Adrenal gland (tissue), 12 donors: Measurements from ENCODE around the gene GLI2. TPM values are rescaled to one million over a fixed set of nuclear protein-coding genes. Genes with fewer than 3 reads are reported as not detected.

Experiments used
- DNase-seq, 7 donors: peaks; one replicate each; pipeline ENCODE4 v3.0.0-alpha.2; 2019 to 2020
- H3K27ac ChIP-seq, 5 donors: fragments of 200-600 bp; sonication (generic) in 4 of 5; 1 replicate in 3 of 5; 2 replicates in 2 of 5; pipeline versions ENCODE4 v1.5.1 to v1.8.0; 2016 to 2020; ENCODE audit warnings: mild to moderate bottlenecking in 1 of 5
- H3K27me3 ChIP-seq: fragments of 200-600 bp; 2 replicates; pipeline ENCODE4 v1.8.0; 2021
- H3K36me3 ChIP-seq, 2 donors: fragments of 200-600 bp; replicated peaks in 1 of 2; 1 replicate in 1 of 2; 2 replicates in 1 of 2; pipeline versions ENCODE4 v1.5.1 to v1.8.0; 2018 to 2022
- H3K4me1 ChIP-seq, 2 donors: fragments of 200-600 bp; replicated peaks in 1 of 2; 1 replicate in 1 of 2; 2 replicates in 1 of 2; pipeline versions ENCODE4 v1.5.1 to v1.8.0; 2018 to 2021
- H3K4me3 ChIP-seq, 4 donors: fragments of 200-600 bp; sonication (generic) in 3 of 4; one replicate each; pipeline ENCODE4 v1.5.1; 2016 to 2018
- H3K9me3 ChIP-seq, 3 donors: fragments of 200-600 bp; sonication (generic) in 1 of 3; replicated peaks in 1 of 3; 1 replicate in 2 of 3; 2 replicates in 1 of 3; pipeline versions ENCODE4 v1.5.1 to v1.8.0; 2016 to 2021
- CTCF ChIP-seq, 6 experiments: fragments of 450-650 bp in 4 of 6; fragments of 200-600 bp in 2 of 6; sonication (generic) in 1 of 6; IDR thresholded peaks; 1 replicate in 5 of 6; 2 replicates in 1 of 6; pipeline versions ENCODE4 v1.5.1 to v1.8.0; 2016 to 2021; ENCODE audit warnings: antibody characterized with exemption in 6 of 6, mild to moderate bottlenecking in 2 of 6, moderate library complexity in 1 of 6
- POLR2A ChIP-seq, 2 donors: fragments of 450-650 bp; IDR thresholded peaks; one replicate each; pipeline ENCODE4 v1.6.1; 2017; ENCODE audit warnings: antibody characterized with exemption in 2 of 2, mild to moderate bottlenecking in 2 of 2, moderate library complexity in 1 of 2
- WGBS, 4 donors: extraction: QIAGEN DNeasy Blood & Tissue Kit in 2 of 4; methylation state at CpG; one replicate each; pipeline versions ENCODE4 v1.1.5 to v1.1.7; 2013 to 2017; 5-methylcytosine and 5-hydroxymethylcytosine counted together
- intact Hi-C, 2 donors: fragments of 100-400 bp; cut with DNase I; formaldehyde crosslinking; loops; one replicate each; pipeline versions ENCODE4 v1.14.1 to v1.15.0; 2022 to 2023
- polyA plus RNA-seq, 3 donors: library from polyadenylated mRNA; stranded (reverse); fragments of 200-250 nt in 2 of 3; fragments of 350-450 nt in 1 of 3; fragmentation: Illumina TruSeq in 1 of 3; extraction: RNeasy Lipid Tissue Mini Kit (QIAGEN cat#74804) in 1 of 3; gene quantifications; one replicate each; pipeline ENCODE4 v1.2.3, GENCODE V29; 2013 to 2014
- total RNA-seq, 9 donors: library from RNA; depleted of rRNA in 4 of 9; stranded (reverse); fragments of >200 nt in 4 of 9; fragments of 120-200 nt in 1 of 9; fragmentation: NEBNext Ultra II Directional in 1 of 9; extraction: Animal tissue kit (Norgen Biotek cat#: 25700) in 1 of 9; gene quantifications; one replicate each; pipeline versions ENCODE4 v1.1.0 to v1.2.4, GENCODE V29; 2013 to 2023
- donor health status: healthy with polysubstance abuse.
- donor health status: Bipolar disorder and iron deficiency.
- donor health status: DM: yes; HTN: yes; CAD: no.
- donor health status: DM: no; HTN: no; CAD: no.
- donor health status: DM: no; HTN: no; CAD: no.
- donor health status: DM: yes; HTN: yes; CAD: no.

GLI2 gene
- total and polyA plus RNA-seq, 12 donors: 0.51 to 4.5 (median 2.5) TPM

GRCh38 chr2:120733238-120733932 lies 2.3 kb upstream of the GLI2 start:
- TF ChIP-seq CTCF (IDR thresholded peaks at IDR 0.05): no peak
- no peak for TF ChIP-seq POLR2A (IDR thresholded peaks at IDR 0.05)
- WGBS, 4 donors: 67 to 78% (median 73%) methylated on average over 10 of the region's 10 CpGs
- H3K4me3 ChIP-seq: no peak overlapping the region
- H3K27me3 ChIP-seq: peaks cover 32% of the 10 kb centered on the region
- no peaks in the 10 kb centered on the region for H3K36me3 ChIP-seq
- DNase-seq: peak in 2 of 7 donors; percentile 11 to 44
- peaks cover 0 to 13% of the 10 kb centered on the region in 2 donors for H3K4me1 ChIP-seq
- no peaks in the 10 kb centered on the region for H3K9me3 ChIP-seq
- intact Hi-C loops: no loop called here
- peak overlapping the region in 3 of 5 donors; percentile 28 to 49 (median 36) for H3K27ac ChIP-seq

- WGBS, 4 donors: 19 to 26% (median 21%) methylated on average over 17 to 40 of the region's 40 CpGs
- peak in 3 of 7 donors; percentile 1 to 42 (median 12) for DNase-seq
- H3K27ac ChIP-seq: peak overlapping the region in 2 of 5 donors; percentile 65 to 82
Observed at GRCh38 chr2:120734930-120735651, 577 bp upstream of the GLI2 start.

GRCh38 chr2:120736202-120736623 lies 545 bp downstream of the GLI2 start:
- no peaks in the 10 kb centered on the region for H3K9me3 ChIP-seq
- peak overlapping the region in 4 of 5 donors; percentile 62 to 82 (median 64) for H3K27ac ChIP-seq
- 1% methylated on average over 15 to 38 of the region's 38 CpGs; no CpG with 5 or more reads in 1 of the 4 donors for WGBS, 4 donors
- peaks cover 0 to 13% of the 10 kb centered on the region in 2 donors for H3K4me1 ChIP-seq
- H3K27me3 ChIP-seq: peaks cover 48% of the 10 kb centered on the region
- DNase-seq: peak in 3 of 7 donors; percentile 10 to 31 (median 20)
- TF ChIP-seq POLR2A (IDR thresholded peaks at IDR 0.05) (no peak), CTCF (IDR thresholded peaks at IDR 0.05) (no peak)
- H3K36me3 ChIP-seq: no peaks in the 10 kb centered on the region
- intact Hi-C loops: no loop called here
- peak overlapping the region in 2 of 4 donors; percentile 19 to 57 for H3K4me3 ChIP-seq

More at GRCh38 chr2:120734930-120735651, 577 bp upstream of the GLI2 start:
- TF ChIP-seq POLR2A (IDR thresholded peaks at IDR 0.05) (no peak), CTCF (IDR thresholded peaks at IDR 0.05) (no peak)
- H3K27me3 ChIP-seq: peaks cover 39% of the 10 kb centered on the region
- peak overlapping the region in 1 of 4 donors; percentile 57 for H3K4me3 ChIP-seq
- no peaks in the 10 kb centered on the region for H3K9me3 ChIP-seq
- H3K4me1 ChIP-seq: peaks cover 0 to 13% of the 10 kb centered on the region in 2 donors
- intact Hi-C loops: no loop called here
- no peaks in the 10 kb centered on the region for H3K36me3 ChIP-seq

GRCh38 chr2:120736624-120737339 lies 1.1 kb downstream of the GLI2 start:
- peak in 4 of 7 donors; percentile 19 to 57 (median 36) for DNase-seq
- WGBS, 4 donors: 1 to 3% (median 2%) methylated on average over 15 to 48 of the region's 48 CpGs
- H3K4me1 ChIP-seq: peaks cover 0 to 15% of the 10 kb centered on the region in 2 donors
- intact Hi-C loops: no loop called here
- peak overlapping the region in 4 of 5 donors; percentile 62 to 82 (median 64) for H3K27ac ChIP-seq
- H3K4me3 ChIP-seq: peak overlapping the region in 1 of 4 donors; percentile 57
- no peaks in the 10 kb centered on the region for H3K9me3 ChIP-seq
- H3K36me3 ChIP-seq: no peaks in the 10 kb centered on the region
- TF ChIP-seq CTCF (IDR thresholded peaks at IDR 0.05) (no peak), POLR2A (IDR thresholded peaks at IDR 0.05) (no peak)
- H3K27me3 ChIP-seq: peaks cover 51% of the 10 kb centered on the region
